GM12892 (cell line): ENCODE results near the gene NEK10.

Experiments used
- POLR2A ChIP-seq: IDR thresholded peaks from 2 replicates; pipeline ENCODE4 v1.6.1; 2011; ENCODE audit warnings: low read depth, low read length, control low read depth
- TAF1 ChIP-seq: IDR thresholded peaks from 2 replicates; pipeline ENCODE4 v1.6.1; 2011; ENCODE audit warnings: low read depth, mild to moderate bottlenecking, control low read depth, low read length, borderline replicate concordance

DNA sequence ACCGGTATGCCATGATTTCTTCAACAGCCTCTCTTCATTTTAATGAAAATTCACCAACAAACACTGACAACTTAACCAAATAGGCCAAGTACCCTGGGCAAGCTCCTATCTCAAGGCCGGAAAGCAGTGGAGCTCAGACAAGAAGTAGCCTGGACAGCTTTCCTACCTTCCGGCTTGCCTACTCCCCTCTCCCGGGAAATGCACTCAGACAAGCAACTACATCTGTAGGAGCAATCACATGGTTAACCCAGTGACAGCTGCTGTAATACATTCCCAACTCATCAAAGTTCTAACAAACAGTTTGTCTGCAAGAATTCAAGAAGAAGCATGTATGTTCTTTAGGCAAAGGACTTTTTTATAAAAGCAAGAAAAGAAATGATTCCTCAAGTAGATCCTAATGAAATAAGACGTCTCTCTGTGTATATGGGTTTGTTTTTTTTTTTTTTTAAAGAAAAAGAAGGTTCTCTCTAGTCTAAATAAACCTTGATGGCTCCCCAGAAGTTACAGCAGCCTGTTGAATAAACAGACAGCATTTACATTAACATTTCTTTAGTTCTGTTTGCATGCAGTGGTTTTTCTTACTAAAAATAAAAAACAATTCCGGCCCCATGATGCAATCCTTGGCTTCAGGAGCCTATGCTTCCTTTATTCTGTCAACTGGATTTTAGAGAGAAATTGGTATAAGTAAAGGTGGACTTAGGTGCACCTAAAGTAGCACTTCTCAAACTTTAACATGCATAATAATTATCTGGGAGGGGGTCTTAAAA lies 278.7 kb downstream of the NEK10 start:
- no peak for TF ChIP-seq TAF1
- no peak for TF ChIP-seq POLR2A
